Measurements from ENCODE around the gene DIRAS1.

DNA sequence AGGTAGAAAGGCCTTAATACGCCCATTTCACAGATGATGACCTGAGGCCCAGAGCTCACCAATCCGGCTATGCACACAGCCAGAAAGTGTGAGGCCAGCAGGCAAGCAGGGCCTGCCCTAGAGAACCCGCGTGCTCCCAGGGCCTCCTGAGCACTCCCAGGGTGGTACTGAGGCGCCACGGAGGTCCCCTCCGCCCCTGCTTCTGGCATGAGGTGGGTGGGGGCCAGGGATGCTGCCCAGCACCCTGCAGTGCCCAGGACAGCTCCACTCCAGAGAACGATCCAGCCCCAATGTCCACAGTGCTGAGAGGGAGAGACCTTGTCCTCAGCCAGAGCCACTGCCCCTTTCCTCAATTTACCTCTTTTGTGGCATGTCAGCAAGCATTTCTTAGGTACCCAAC lies 48.0 kb upstream of the DIRAS1 start:
- TF ChIP-seq, protein P1, sequence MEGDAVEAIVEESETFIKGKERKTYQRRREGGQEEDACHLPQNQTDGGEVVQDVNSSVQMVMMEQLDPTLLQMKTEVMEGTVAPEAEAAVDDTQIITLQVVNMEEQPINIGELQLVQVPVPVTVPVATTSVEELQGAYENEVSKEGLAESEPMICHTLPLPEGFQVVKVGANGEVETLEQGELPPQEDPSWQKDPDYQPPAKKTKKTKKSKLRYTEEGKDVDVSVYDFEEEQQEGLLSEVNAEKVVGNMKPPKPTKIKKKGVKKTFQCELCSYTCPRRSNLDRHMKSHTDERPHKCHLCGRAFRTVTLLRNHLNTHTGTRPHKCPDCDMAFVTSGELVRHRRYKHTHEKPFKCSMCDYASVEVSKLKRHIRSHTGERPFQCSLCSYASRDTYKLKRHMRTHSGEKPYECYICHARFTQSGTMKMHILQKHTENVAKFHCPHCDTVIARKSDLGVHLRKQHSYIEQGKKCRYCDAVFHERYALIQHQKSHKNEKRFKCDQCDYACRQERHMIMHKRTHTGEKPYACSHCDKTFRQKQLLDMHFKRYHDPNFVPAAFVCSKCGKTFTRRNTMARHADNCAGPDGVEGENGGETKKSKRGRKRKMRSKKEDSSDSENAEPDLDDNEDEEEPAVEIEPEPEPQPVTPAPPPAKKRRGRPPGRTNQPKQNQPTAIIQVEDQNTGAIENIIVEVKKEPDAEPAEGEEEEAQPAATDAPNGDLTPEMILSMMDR (IDR thresholded peaks at IDR 0.05; ENCODE audit: low read depth, low read length, poor library complexity, severe bottlenecking): no peak
- no peak for TF ChIP-seq EZH2phosphoT487 (IDR thresholded peaks at IDR 0.05; ENCODE audit: borderline replicate concordance, low read length)
